ENCODE results near the gene DTNBP1.

Gene DTNBP1

GRCh38 chr6:15500901-15501825 lies 161.7 kb downstream of the DTNBP1 start:
- DNase-seq (ENCODE audit: low read depth) = no peak

- DNase-seq (ENCODE audit: low read depth) = no peak
These were observed 162.6 kb downstream of the DTNBP1 start for GRCh38 chr6:15500078-15500740.

- no peak for DNase-seq (ENCODE audit: low read depth)
These were observed 163.2 kb downstream of the DTNBP1 start for GRCh38 chr6:15499591-15499990.

GRCh38 chr6:15499125-15499524 lies 163.7 kb downstream of the DTNBP1 start:
- DNase-seq (ENCODE audit: low read depth) = no peak

- peak; percentile 7 for DNase-seq (ENCODE audit: low read depth)
These were observed 164.2 kb downstream of the DTNBP1 start for GRCh38 chr6:15498640-15499039.

GRCh38 chr6:15496345-15497131 lies 166.3 kb downstream of the DTNBP1 start:
- DNase-seq (ENCODE audit: low read depth) = no peak

- DNase-seq (ENCODE audit: low read depth) = peak; percentile 35
These were observed 167.4 kb downstream of the DTNBP1 start for GRCh38 chr6:15495375-15495901.

- DNase-seq (ENCODE audit: low read depth) = peak; percentile 72
These were observed 169.2 kb downstream of the DTNBP1 start for GRCh38 chr6:15493437-15494168.

GRCh38 chr6:15491986-15492269 lies 170.9 kb downstream of the DTNBP1 start:
- DNase-seq (ENCODE audit: low read depth) = no peak

GRCh38 chr6:15491255-15491985 lies 171.4 kb downstream of the DTNBP1 start:
- DNase-seq (ENCODE audit: low read depth) = peak; percentile 76

GRCh38 chr6:15490242-15491100 lies 172.4 kb downstream of the DTNBP1 start:
- DNase-seq (ENCODE audit: low read depth) = no peak

GRCh38 chr6:15489261-15489962 lies 173.4 kb downstream of the DTNBP1 start:
- no peak for DNase-seq (ENCODE audit: low read depth)

- DNase-seq (ENCODE audit: low read depth) = no peak
These were observed 175.6 kb downstream of the DTNBP1 start for GRCh38 chr6:15487262-15487661.

- no peak for DNase-seq (ENCODE audit: low read depth)
These were observed 176.9 kb downstream of the DTNBP1 start for GRCh38 chr6:15485936-15486335.

GRCh38 chr6:15484821-15485220 lies 178.0 kb downstream of the DTNBP1 start:
- no peak for DNase-seq (ENCODE audit: low read depth)

- DNase-seq (ENCODE audit: low read depth) = no peak
These were observed 178.7 kb downstream of the DTNBP1 start for GRCh38 chr6:15484140-15484539.

- peak; percentile 19 for DNase-seq (ENCODE audit: low read depth)
These were observed 179.8 kb downstream of the DTNBP1 start for GRCh38 chr6:15483060-15483459.

GRCh38 chr6:15481390-15482291 lies 181.2 kb downstream of the DTNBP1 start:
- DNase-seq (ENCODE audit: low read depth) = no peak
